ENCODE results near the gene RANGRF.
A peak's percentile ranks its signal among the peaks of the same experiment; 100 is the strongest.

RANGRF gene

GRCh38 chr17:8274816-8275215, 13.7 kb upstream of the RANGRF start:
- DNase-seq (ENCODE audit: low read depth) = no peak

GRCh38 chr17:8275421-8276290, 12.8 kb upstream of the RANGRF start:
- no peak for DNase-seq (ENCODE audit: low read depth)

- no peak for DNase-seq (ENCODE audit: low read depth)
These were observed 11.2 kb upstream of the RANGRF start for GRCh38 chr17:8277317-8277716.

- DNase-seq (ENCODE audit: low read depth) = no peak
These were observed 6.1 kb upstream of the RANGRF start for GRCh38 chr17:8282345-8282744.

- no peak for DNase-seq (ENCODE audit: low read depth)
These were observed 5.1 kb upstream of the RANGRF start for GRCh38 chr17:8283356-8283755.

GRCh38 chr17:8284126-8284525, 4.3 kb upstream of the RANGRF start:
- no peak for DNase-seq (ENCODE audit: low read depth)

- DNase-seq (ENCODE audit: low read depth) = no peak
These were observed 2.9 kb upstream of the RANGRF start for GRCh38 chr17:8285270-8286181.

GRCh38 chr17:8287651-8288335, 677 bp upstream of the RANGRF start:
- DNase-seq (ENCODE audit: low read depth) = no peak

GRCh38 chr17:8289103-8289397, 580 bp downstream of the RANGRF start:
- DNase-seq (ENCODE audit: low read depth) = no peak

- DNase-seq (ENCODE audit: low read depth) = no peak
These were observed 1.6 kb downstream of the RANGRF start for GRCh38 chr17:8290043-8290442.

GRCh38 chr17:8292639-8293395, 4.3 kb downstream of the RANGRF start:
- DNase-seq (ENCODE audit: low read depth) = no peak

GRCh38 chr17:8294361-8294760, 5.9 kb downstream of the RANGRF start:
- no peak for DNase-seq (ENCODE audit: low read depth)

- no peak for DNase-seq (ENCODE audit: low read depth)
These were observed 6.4 kb downstream of the RANGRF start for GRCh38 chr17:8294814-8295316.

- no peak for DNase-seq (ENCODE audit: low read depth)
These were observed 11.8 kb downstream of the RANGRF start for GRCh38 chr17:8300226-8300625.

- DNase-seq (ENCODE audit: low read depth) = peak; percentile 42
These were observed 12.3 kb downstream of the RANGRF start for GRCh38 chr17:8300627-8301242.

GRCh38 chr17:8310601-8311123, 22.2 kb downstream of the RANGRF start:
- DNase-seq (ENCODE audit: low read depth) = no peak

GRCh38 chr17:8311131-8311790, 22.8 kb downstream of the RANGRF start:
- no peak for DNase-seq (ENCODE audit: low read depth)

- no peak for DNase-seq (ENCODE audit: low read depth)
These were observed 23.8 kb downstream of the RANGRF start for GRCh38 chr17:8312251-8312650.

- DNase-seq (ENCODE audit: low read depth) = no peak
These were observed 24.5 kb downstream of the RANGRF start for GRCh38 chr17:8312726-8313600.

All from activated T-cell treated with anti-CD3 and anti-CD28 coated beads for 1 hour (primary cell).